GM10847 (cell line): ENCODE results near the gene HEG1.

ENCODE experiments used
- POLR2A ChIP-seq: IDR thresholded peaks from 2 replicates; pipeline ENCODE4 v1.6.1; 2011; ENCODE audit not compliant: insufficient read length; ENCODE audit errors: extremely low read depth

HEG1 gene

GRCh38 chr3:124993466-124993865 is 62.3 kb downstream of the HEG1 start:
- no peak for TF ChIP-seq POLR2A

GRCh38 chr3:124992041-124992440 is 63.8 kb downstream of the HEG1 start:
- TF ChIP-seq POLR2A: no peak

- no peak for TF ChIP-seq POLR2A
Measured at GRCh38 chr3:124986192-124987143, 69.3 kb downstream of the HEG1 start.

GRCh38 chr3:124985349-124985748 is 70.4 kb downstream of the HEG1 start:
- no peak for TF ChIP-seq POLR2A

GRCh38 chr3:124984754-124985153 is 71.0 kb downstream of the HEG1 start:
- TF ChIP-seq POLR2A: no peak

- no peak for TF ChIP-seq POLR2A
Measured at GRCh38 chr3:124982855-124983254, 72.9 kb downstream of the HEG1 start.

- TF ChIP-seq POLR2A: no peak
Measured at GRCh38 chr3:124981472-124981871, 74.3 kb downstream of the HEG1 start.

- TF ChIP-seq POLR2A: no peak
Measured at GRCh38 chr3:124978627-124979026, 77.2 kb downstream of the HEG1 start.

- no peak for TF ChIP-seq POLR2A
Measured at GRCh38 chr3:124976383-124976782, 79.4 kb downstream of the HEG1 start.

- TF ChIP-seq POLR2A: no peak
Measured at GRCh38 chr3:124974691-124975090, 81.1 kb downstream of the HEG1 start.

GRCh38 chr3:124973290-124973689 is 82.5 kb downstream of the HEG1 start:
- TF ChIP-seq POLR2A: no peak

- TF ChIP-seq POLR2A: no peak
Measured at GRCh38 chr3:124972457-124972856, 83.3 kb downstream of the HEG1 start.

GRCh38 chr3:124969963-124970722 is 85.7 kb downstream of the HEG1 start:
- TF ChIP-seq POLR2A: no peak

- TF ChIP-seq POLR2A: no peak
Measured at GRCh38 chr3:124969190-124969589, 86.6 kb downstream of the HEG1 start.

GRCh38 chr3:124967964-124968363 is 87.8 kb downstream of the HEG1 start:
- no peak for TF ChIP-seq POLR2A
